GM23338 (cell line): ENCODE results near the gene KRTAP1-4. TPM values are rescaled to one million over a fixed set of nuclear protein-coding genes. Genes with fewer than 3 reads are reported as not detected.
"Not testable (repeated sequence)": the region's sequence is repeated elsewhere in the genome, so short reads cannot be mapped to it uniquely, and the experiment has no call there.

Experiments
- ATAC-seq: fragments of 200-7000 bp; cut with Tn5 transposase; 3 replicates; pipeline ENCODE4 v1.9.1; 2020
- DNase-seq: peaks from one replicate; pipeline ENCODE4 v3.0.0-alpha.2; 2015; ENCODE audit warnings: low spot score
- H2AFZ ChIP-seq: fragments of 200-600 bp; sonication (generic); 2 replicates; pipeline ENCODE4 v1.8.0; 2016; ENCODE audit warnings: antibody characterized with exemption, mild to moderate bottlenecking, moderate library complexity
- H3F3A ChIP-seq: fragments of 200-600 bp; sonication (generic); replicated peaks from 2 replicates; pipeline ENCODE4 v1.8.0; 2017; ENCODE audit warnings: antibody characterized with exemption, mixed run types, low read depth
- H3K27ac ChIP-seq: fragments of 200-600 bp; sonication (generic); 2 replicates; pipeline ENCODE4 v1.6.1; 2016; ENCODE audit warnings: low read depth
- H3K27me3 ChIP-seq: fragments of 200-600 bp; sonication (generic); 2 replicates; pipeline ENCODE4 v1.8.0; 2016; ENCODE audit warnings: mild to moderate bottlenecking, mixed run types, moderate library complexity; ENCODE audit not compliant: insufficient read depth
- H3K36me3 ChIP-seq: fragments of 200-600 bp; sonication (generic); 2 replicates; pipeline ENCODE4 v1.8.0; 2016; ENCODE audit warnings: mild to moderate bottlenecking; ENCODE audit not compliant: insufficient read depth
- H3K4me1 ChIP-seq: fragments of 200-600 bp; sonication (generic); 2 replicates; pipeline ENCODE4 v1.8.0; 2016; ENCODE audit warnings: mild to moderate bottlenecking, moderate library complexity; ENCODE audit not compliant: insufficient read depth
- H3K4me2 ChIP-seq: fragments of 200-600 bp; sonication (generic); 2 replicates; pipeline ENCODE4 v1.7.1; 2017; ENCODE audit warnings: mixed run types
- H3K4me3 ChIP-seq: fragments of 200-600 bp; sonication (generic); 2 replicates; pipeline ENCODE4 v1.6.1; 2016; ENCODE audit warnings: mixed run types
- H3K79me2 ChIP-seq: fragments of 200-600 bp; sonication (generic); replicated peaks from 2 replicates; pipeline ENCODE4 v1.8.0; 2017; ENCODE audit warnings: mild to moderate bottlenecking; ENCODE audit not compliant: insufficient read depth
- H3K9me2 ChIP-seq: fragments of 200-600 bp; sonication (generic); 2 replicates; pipeline ENCODE4 v1.8.0; 2017; ENCODE audit not compliant: insufficient read depth
- H4K20me1 ChIP-seq: fragments of 200-600 bp; sonication (generic); replicated peaks from 2 replicates; pipeline ENCODE4 v1.8.0; 2017; ENCODE audit warnings: mild to moderate bottlenecking; ENCODE audit not compliant: insufficient read depth
- H3K27ac Mint-ChIP-seq: 2 replicates; pipeline ENCODE4 v1.8.0; 2020; ENCODE audit warnings: inconsistent platforms, mild to moderate bottlenecking, moderate library complexity, mixed read lengths
- H3K27me3 Mint-ChIP-seq: 3 replicates; pipeline ENCODE4 v1.8.0; 2022; ENCODE audit warnings: low read depth, mild to moderate bottlenecking, moderate library complexity, mixed read lengths, inconsistent platforms; ENCODE audit not compliant: insufficient read depth, poor library complexity
- H3K36me3 Mint-ChIP-seq: 3 replicates; pipeline ENCODE4 v1.8.0; 2021; ENCODE audit warnings: low read depth, mild to moderate bottlenecking, inconsistent platforms, moderate library complexity, mixed read lengths
- H3K4me1 Mint-ChIP-seq: 3 replicates; pipeline ENCODE4 v1.8.0; 2020; ENCODE audit warnings: mild to moderate bottlenecking, inconsistent platforms, mixed read lengths
- H3K4me3 Mint-ChIP-seq: 3 replicates; pipeline ENCODE4 v1.8.0; 2021; ENCODE audit warnings: moderate library complexity, mild to moderate bottlenecking, inconsistent platforms, mixed read lengths
- H3K9me3 Mint-ChIP-seq: 3 replicates; pipeline ENCODE4 v1.8.0; 2020; ENCODE audit warnings: moderate library complexity, mild to moderate bottlenecking, inconsistent platforms, mixed read lengths
- CTCF ChIP-seq, 2 experiments: fragments of 200-600 bp in 1 of 2; sonication (generic) in 1 of 2; conservative IDR thresholded peaks; 2 replicates each; pipeline versions ENCODE4 v1.5.1 to v1.6.1; 2016 to 2017; ENCODE audit warnings: antibody characterized with exemption in 2 of 2, low read depth in 2 of 2, mild to moderate bottlenecking in 2 of 2, moderate library complexity in 1 of 2
- POLR2AphosphoS5 ChIP-seq: IDR thresholded peaks from 2 replicates; pipeline ENCODE4 v1.6.1; 2016; ENCODE audit warnings: antibody characterized with exemption, low read depth
- ZNF462 ChIP-seq: fragments of 250-450 bp; sonication (Bioruptor Pico); IDR thresholded peaks from 2 replicates; pipeline ENCODE4 v1.5.0; 2020; ENCODE audit warnings: mild to moderate bottlenecking, moderate library complexity
- polyA plus RNA-seq: library from polyadenylated mRNA; unstranded; fragments of >200 nt; fragmentation: Nextera tagmentation; extraction: Ambion mirVana; gene quantifications from 2 replicates; pipeline ENCODE4 v1.2.1, GENCODE V29; 2016
- total RNA-seq: library from RNA; depleted of rRNA; stranded (reverse); fragments of >200 nt; shearing (Covaris generic); gene quantifications from 2 replicates; pipeline ENCODE4 v1.2.3, GENCODE V29; 2014

KRTAP1-4 gene
- total and polyA plus RNA-seq, 2 experiments from 2014 or later: not detected

DNA sequence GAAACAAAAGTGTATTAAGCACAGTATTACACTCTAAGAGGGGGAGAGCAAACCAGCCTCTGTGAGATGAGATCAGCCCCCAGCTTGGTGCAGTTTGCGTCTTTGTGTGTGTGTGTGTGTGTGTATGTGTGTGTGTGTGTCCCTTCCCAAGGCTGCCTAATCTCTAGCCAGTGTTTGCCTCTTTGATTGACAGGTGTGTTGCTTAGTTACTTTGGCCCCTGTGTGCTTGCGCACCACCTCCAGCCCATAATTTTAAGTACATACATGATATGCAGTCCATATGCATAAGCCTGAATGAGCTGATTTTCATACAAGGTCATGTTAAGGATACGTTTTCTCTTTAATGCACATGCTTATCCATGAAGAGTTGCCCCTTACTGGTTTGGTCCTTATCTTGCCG lies 28.2 kb downstream of the KRTAP1-4 start (continued):
- no peak for TF ChIP-seq CTCF (conservative IDR thresholded peaks at IDR 0.05; ENCODE audit: low read depth in 2 of 2)

DNA sequence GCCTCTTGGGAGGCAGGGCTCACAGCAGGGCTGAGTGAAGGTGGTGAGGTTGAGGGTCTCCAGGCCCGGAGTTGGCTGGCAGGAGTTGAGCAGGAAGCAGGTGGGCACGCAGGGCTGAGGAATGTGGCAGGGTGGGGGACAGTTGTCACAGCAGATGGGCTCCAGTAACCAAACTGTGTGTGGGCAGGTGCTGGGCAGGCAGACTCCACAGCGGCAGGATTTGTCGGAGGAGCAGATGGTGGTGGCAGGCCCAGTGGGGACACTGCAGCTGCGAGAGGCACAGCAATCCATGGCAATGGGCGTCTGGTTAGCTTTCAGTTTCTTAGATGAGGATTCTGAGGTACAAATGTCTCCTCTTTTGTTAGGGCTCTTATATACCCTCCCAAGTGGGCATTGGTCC lies 30.4 kb downstream of the KRTAP1-4 start, which contains the start of gene KRTAP3-2:
Gene KRTAP3-2 (minus strand): TSS at position 344 of the 400 bp plus-strand sequence. CDS start 53 bp downstream, at position 291.
- H3K4me1 ChIP-seq, H3K36me3 Mint-ChIP-seq, DNase-seq, H3K9me3 Mint-ChIP-seq, H3K27ac ChIP-seq, ATAC-seq, H3K4me1 Mint-ChIP-seq, H3K79me2 ChIP-seq, H2AFZ ChIP-seq, H4K20me1 ChIP-seq, H3K4me3 ChIP-seq, H3K4me2 ChIP-seq, H3K36me3 ChIP-seq, H3K27me3 Mint-ChIP-seq, H3K9me2 ChIP-seq, H3K4me3 Mint-ChIP-seq, H3F3A ChIP-seq, H3K27me3 ChIP-seq, H3K27ac Mint-ChIP-seq: not testable (repeated sequence)

GRCh38 chr17:40997361-40997760 lies 32.6 kb downstream of the KRTAP1-4 start:
- Histone ChIP-seq H4K20me1 (no peaks in the 10 kb centered on the region), H3K36me3 (no peaks in the 10 kb centered on the region), H2AFZ (no peak overlapping the region), H3K27me3 (no peaks in the 10 kb centered on the region), H3K27ac (no peak overlapping the region), H3K4me2 (no peak overlapping the region), H3K4me3 (no peak overlapping the region), H3K9me2 (0 out of 2 replicates have a peak, but pooled peaks cover 3% of the 10 kb centered on the region), H3K79me2 (no peaks in the 10 kb centered on the region), H3K4me1 (no peaks in the 10 kb centered on the region), H3F3A (no peaks in the 10 kb centered on the region)
- Mint-ChIP-seq H3K9me3 (no peaks in the 10 kb centered on the region), H3K27me3 (no peaks in the 10 kb centered on the region), H3K4me1 (peaks cover 4% of the 10 kb centered on the region; the same call in 2 of the 3 replicates), H3K36me3 (no peaks in the 10 kb centered on the region), H3K4me3 (no peak overlapping the region), H3K27ac (no peak overlapping the region)
- DNase-seq (no peak), ATAC-seq (no peak)
- TF ChIP-seq POLR2AphosphoS5 (no peak), ZNF462 (no peak)
